Stimulated activated CD4-positive, alpha-beta T cell treated with anti-CD3 and anti-CD28 coated beads, Interleukin-15, amount 100 ng/mL, for 48 hours (primary cell): ENCODE results near the gene BYSL.

Experiments used
- DNase-seq, 2 donors: peaks; one replicate each; pipeline ENCODE4 v3.0.0-alpha.2; 2020; ENCODE audit warnings: low read depth in 2 of 2

Gene BYSL

GRCh38 chr6:41914869-41915530, 6.3 kb upstream of the BYSL start:
- no peak for DNase-seq

DNA sequence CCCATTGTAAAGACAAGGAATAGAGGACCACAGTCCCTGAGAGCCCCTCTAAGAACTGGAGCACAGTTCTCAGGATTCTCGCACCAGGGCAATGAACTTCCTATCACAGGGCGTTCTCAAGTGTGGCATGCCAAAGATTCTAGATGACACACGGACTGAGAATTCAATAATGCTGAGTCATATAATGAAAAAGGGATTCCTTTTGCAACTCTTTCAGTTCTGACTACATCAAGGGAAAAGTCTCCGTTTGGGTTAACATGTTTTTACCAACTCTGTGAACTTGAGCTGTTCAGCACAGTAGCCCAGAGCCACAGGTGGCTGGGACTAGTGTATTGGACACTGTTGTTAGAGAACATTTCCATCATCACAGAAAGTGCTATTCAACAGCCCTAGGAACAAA, 3.8 kb upstream of the BYSL start:
- no peak for DNase-seq

DNA sequence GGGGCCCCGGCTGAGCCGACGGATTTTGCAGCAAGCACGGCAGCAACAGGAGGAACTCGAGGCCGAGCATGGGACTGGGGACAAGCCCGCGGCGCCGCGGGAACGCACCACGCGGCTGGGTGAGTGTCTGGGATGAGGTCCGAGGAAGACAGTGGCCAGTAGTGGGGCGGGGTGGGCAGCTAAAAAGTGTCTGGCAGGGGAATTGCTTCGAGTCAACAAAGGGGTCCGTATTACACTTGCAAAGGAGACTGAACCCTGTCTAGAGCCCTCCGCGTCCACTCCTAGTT, 356 bp downstream of the BYSL start:
- no peak for DNase-seq

GRCh38 chr6:41922154-41922553, 855 bp downstream of the BYSL start:
- no peak for DNase-seq

GRCh38 chr6:41927253-41927652, 6.0 kb downstream of the BYSL start:
- DNase-seq: no peak

DNA sequence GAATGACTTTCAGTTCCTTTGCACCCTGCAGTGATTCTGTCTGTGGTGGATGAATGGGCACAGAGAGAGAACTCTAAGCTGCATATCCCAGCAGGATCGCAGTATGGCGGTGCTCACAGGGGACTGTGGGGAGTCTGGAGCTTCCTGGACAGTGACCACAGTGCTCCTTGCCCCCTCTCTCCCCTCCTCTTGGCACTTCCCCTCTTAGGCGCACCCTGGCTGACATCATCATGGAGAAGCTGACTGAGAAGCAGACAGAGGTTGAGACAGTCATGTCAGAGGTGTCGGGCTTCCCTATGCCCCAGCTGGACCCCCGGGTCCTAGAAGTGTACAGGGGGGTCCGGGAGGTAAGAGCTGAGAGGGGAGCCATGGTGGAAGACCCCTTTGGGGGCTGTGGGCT, 8.6 kb downstream of the BYSL start:
- no peak for DNase-seq

DNA sequence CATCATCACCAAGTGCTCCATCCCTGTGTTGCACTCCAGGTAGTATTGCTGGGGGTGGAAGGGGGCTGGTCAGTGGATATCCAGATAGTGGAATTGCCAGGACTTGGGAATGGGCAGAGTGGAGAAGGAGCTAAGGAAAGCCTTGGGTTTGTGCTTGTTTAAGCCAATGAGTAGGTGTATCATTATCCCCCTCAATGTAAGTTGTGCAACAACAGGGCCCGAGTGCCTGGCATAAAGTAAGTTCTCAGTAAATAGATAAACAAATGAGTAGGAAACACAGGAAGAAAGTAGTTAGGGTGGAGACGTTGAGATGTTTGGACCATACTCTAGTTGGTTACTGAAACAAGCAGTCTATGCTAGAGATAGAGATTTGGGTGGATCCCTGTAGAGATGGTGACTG, 10.5 kb downstream of the BYSL start:
- no peak for DNase-seq

DNA sequence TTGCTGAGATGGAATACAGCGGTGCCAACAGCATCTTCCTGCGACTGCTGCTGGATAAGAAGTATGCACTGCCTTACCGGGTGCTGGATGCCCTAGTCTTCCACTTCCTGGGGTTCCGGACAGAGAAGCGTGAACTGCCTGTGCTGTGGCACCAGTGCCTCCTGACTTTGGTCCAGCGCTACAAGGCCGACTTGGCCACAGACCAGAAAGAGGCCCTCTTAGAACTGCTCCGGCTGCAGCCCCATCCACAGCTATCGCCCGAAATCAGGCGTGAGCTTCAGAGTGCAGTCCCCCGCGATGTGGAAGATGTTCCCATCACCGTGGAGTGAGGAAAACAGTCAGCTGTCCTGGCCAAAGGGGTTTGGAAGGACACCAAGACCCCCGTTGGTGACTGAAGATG, 11.1 kb downstream of the BYSL start:
- no peak for DNase-seq

GRCh38 chr6:41934278-41935192, 13.2 kb downstream of the BYSL start:
- no peak for DNase-seq

DNA sequence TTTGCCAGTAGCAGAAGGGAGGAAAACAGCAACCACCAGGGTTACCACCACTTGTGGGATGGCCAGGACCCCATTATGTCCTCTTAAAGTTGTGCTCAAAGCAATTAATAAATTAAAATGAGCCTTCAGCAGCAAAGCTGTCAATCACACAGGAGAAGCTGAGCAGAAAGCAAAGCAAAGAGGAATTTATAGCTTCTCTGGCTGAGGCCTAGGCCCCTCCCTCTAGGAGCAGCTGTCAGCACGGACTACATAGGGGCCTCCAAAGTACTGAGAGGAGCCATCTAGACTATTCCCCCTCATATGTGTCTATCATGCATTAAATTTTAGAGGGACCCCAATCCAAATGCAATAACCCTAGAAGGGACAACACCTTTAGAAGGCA, 13.9 kb downstream of the BYSL start:
- no peak for DNase-seq

DNA sequence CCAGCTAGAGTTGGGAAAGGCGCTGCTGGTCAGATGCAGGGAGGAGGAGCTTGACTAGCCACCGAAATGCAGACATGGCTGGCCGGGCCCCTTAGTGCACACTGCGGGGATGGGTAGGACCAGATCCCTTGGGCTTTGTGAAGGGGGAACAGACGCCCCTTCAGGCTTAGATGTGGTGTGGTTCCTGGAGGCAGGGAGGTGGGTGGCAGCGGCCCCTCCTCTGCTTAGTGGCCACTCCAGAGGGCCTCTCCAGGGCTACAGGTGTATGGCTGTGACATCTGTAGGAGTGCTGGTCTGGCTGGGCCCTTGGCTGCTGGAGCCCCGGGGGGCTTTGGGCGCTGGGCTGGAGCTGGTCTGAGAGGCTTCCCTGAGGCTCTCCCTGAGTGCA, 14.4 kb downstream of the BYSL start:
- DNase-seq: no peak

DNA sequence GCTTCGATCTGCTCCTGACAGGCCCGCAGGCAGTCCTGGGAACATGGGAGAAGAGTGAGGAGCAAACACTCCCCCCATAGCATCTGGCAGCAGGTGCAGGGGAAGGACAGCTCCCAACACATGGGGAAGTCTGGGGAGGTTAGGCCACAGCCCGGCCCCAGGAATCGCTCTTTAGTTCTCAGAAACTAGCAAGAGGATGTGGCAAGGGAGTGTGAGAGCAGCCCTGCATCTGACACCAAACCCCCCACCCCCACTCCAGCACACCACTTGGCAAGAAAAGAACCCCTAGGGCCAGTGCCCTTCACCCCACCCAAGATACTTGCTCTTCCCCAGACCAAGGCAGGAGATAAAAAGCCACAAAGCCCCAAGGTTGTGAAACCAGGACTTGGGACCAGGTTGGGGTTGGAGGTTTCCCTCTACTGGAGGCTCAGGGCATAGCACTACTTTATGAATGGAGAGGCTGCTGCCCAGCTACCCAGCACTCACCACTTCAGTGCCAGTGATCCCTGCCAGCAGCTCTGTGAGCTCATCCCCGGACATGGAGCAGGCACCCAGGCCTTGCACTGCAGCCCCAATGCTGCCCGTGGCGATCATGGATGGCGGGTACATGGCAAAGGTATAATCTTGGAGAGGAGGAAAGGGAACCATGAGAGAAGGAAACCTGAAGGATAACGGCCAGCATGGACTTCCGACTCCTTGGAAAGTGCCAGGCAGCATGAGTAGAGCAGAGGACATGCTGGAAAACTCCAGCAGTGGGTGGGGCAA, 15.0 kb downstream of the BYSL start:
- peak; percentile 58 to 64 for DNase-seq

DNA sequence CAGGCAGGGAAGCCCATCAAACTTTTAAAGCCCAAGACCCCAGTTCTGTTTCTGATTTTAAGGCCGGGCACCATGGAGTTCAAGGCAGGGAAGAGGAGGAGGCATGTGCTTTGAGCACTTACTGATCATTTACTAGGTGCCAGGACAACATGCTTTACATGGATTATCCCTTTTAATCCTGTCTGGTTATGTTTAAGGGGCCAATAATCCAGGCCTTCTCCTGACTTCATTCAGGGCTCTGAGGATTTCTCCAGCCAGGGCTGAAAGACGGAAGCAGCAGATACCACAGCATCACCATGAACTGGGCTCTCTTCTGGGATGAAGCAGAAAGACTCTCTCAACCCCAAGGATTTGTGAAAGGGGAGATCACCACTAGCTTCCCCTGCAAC, 16.2 kb downstream of the BYSL start:
- DNase-seq: no peak

DNA sequence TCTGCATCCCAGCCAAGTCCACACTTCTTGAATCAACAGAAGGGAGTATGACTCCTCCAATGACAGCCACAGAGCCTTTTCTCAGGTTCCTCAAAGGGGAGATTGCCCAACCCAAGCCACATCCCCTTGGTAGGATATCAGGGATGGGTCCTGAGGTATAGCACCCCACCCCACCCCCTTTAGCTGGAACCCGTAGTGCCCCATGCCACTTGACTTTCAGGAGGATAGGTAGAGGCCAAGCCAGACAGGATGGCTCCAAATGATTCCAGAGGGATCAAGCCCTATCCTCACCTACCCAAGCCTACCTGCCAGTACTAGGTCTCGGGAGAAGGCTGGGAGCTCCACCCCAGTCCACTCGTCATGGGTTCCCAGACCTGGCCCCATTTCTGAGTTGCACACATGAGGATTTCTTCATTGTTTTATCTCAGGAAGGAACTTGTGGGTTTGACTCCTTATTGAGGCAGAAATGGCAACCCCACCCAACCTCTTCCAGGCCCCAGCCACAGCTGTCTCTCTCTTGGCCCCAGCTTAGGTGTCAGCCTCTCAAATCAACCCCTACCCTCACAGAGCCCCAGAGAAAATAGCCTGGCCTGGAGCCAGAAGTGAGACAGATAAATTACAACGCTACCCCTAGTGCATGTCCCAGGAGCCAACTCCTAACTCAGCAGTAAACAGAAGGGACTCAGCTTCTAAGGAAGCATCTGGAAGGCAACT, 16.7 kb downstream of the BYSL start:
- no peak for DNase-seq

DNA sequence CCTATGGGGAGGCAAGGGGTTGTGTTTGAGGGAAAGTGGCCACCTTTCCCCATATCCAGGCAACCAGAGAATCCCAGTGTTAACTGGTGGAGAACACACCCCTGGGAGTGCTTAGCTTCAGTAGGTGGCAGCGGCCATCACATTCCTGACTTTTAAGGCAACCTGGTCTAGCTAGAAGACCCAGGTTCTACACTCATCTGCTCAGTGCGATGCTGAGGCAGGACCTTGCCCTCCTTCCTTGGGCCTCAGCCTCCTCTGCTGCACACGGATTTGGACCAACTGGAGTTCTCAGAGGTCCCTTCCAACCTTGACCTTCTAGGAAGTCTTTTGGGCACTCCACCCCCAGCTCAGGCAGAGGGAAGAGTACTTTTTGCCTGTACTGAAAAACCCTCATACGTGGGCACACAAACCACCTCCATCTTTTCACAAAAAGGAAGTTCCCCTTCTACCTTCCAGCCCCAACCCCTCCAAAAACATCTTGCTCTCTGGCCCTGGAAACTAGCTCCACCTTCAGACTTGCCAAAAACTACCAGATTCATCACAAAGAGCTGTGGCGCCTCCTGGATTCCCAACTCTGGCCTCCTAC, 17.4 kb downstream of the BYSL start:
- no peak for DNase-seq

DNA sequence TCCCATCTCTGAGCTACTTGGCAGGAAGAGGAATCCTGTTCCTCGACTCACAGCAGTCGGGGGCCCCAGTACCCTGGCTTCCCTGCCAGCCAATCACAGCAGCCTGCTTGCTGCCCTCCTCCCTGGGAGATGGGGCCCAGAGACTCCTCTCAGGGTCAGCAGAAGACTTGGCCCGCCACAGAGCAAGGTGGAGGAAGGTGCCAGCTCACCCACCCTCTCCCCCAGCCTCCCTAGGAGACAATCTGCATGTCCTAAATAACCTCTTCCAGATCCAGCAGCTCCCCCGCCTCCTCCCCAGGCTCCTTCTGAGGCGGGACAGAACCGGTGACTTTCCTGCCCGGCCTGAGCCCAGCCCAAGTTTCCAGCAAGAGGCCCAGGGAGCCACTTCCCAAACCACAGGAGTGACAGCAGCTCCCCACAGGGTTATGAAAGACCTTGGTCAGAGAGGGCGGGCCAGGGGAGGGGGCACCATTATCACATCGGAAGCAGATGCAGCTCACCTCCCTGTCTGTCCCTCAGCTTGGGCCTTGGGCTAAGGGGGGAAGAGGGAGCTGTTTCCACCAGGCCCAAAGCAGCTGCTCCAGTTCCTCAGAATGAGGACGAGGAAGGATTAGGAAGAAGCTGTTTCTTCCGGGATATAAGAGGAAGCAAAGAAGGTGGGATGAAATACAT, 18.0 kb downstream of the BYSL start:
- no peak for DNase-seq

- no peak for DNase-seq
Observed at GRCh38 chr6:41939848-41940758, 18.8 kb downstream of the BYSL start.

- DNase-seq: no peak
Observed at GRCh38 chr6:41940759-41941279, 19.5 kb downstream of the BYSL start.

DNA sequence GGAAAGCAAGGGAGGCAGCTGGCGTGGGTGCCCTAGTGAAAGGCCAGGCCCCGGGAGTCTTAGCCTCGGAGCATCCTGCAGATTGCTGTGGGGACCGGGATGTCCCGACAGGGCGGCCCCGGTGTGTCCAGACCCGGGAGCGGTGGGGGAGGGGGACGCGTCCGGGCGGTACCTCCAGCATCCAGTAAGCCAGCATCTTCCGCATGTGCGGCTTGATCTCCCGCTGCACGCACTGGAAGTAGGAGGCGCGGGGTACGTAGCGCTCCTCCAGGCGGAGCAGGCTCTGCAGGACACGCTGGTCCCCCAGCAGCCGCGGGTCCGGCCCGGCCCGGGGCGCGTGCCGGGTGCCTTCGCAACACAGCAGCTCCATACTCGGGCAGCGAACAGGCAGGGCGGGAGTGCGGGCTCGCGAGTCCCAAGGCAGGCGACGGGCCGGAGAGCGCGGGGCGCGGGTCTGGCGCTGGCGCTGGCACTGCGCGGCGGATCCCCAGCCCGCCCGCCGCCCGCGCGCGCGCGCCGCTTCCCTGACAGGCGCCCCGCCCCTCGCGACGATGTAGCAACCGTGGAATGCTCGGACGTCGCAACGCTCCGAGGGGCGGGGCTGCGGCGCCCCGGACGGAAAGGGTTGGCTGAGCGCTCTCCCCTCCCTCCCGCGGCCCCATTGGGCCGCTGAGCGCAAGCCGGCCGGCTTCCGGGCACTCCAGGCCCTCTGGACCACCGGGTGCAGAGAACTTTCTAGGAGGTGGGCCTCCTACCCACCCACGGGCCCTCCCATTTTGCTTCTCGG, 20.2 kb downstream of the BYSL start, which contains the start of gene CCND3:
TSS of gene CCND3 (minus strand) at position 529 of the 787 bp plus-strand sequence. CDS start at position 370, 159 bp downstream.
- DNase-seq: peak; percentile 86 to 92
